Brain microvascular endothelial cell (primary cell): ENCODE results near the gene NUP210L.
"Not testable (repeated sequence)": the region's sequence is repeated elsewhere in the genome, so short reads cannot be mapped to it uniquely, and the experiment has no call there.

Experiments used
- DNase-seq: peaks from one replicate; pipeline ENCODE4 v3.0.0-alpha.2; 2020
- H3K27ac ChIP-seq: fragments of 250-450 bp; sonication (Bioruptor Pico); 2 replicates; pipeline ENCODE4 v1.5.1; 2020; ENCODE audit warnings: mild to moderate bottlenecking, moderate library complexity
- H3K27me3 ChIP-seq: fragments of 250-450 bp; sonication (Bioruptor Pico); replicated peaks from 2 replicates; pipeline ENCODE4 v1.5.1; 2020; ENCODE audit warnings: mild to moderate bottlenecking
- H3K36me3 ChIP-seq: fragments of 250-450 bp; sonication (Bioruptor Pico); replicated peaks from 2 replicates; pipeline ENCODE4 v1.5.1; 2020; ENCODE audit warnings: mild to moderate bottlenecking
- H3K4me3 ChIP-seq: 2 replicates; pipeline ENCODE4 v1.5.1; 2011; ENCODE audit warnings: low read depth, mild to moderate bottlenecking, control low read depth, low read length, moderate library complexity
- in situ Hi-C: cut with HindIII; loops from 2 replicates; pipeline ENCODE4 v1.10.0; 2017; ENCODE audit warnings: low sequenced_read_pairs, low pct_ligation_motif_present
- TF ChIP-seq, protein P1 (sequence below): IDR thresholded peaks from 2 replicates; pipeline ENCODE4 v1.5.1; 2011; ENCODE audit warnings: low read depth, mild to moderate bottlenecking, moderate library complexity, low read length, control low read depth, inconsistent platforms; ENCODE audit errors: missing control alignments

The NUP210L gene

DNA sequence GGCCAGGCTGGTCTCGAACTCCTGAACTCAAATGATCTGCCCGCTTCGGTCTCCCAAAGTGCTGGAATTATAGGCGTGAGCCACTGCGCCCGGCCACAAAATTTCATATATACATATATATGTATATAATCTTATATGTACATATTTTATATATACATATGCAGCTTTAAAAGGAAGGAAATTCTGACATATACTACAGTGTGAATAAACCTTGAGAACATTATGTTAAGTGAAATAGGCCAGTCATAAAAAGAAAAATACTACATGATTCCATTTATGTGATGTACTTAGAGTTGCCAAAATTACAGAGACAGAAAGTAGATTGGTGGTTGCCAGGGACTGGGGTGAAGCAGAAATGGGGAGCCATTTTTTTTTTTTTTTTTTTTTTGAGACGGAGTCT, 63.2 kb downstream of the NUP210L start:
- TF ChIP-seq, protein P1, sequence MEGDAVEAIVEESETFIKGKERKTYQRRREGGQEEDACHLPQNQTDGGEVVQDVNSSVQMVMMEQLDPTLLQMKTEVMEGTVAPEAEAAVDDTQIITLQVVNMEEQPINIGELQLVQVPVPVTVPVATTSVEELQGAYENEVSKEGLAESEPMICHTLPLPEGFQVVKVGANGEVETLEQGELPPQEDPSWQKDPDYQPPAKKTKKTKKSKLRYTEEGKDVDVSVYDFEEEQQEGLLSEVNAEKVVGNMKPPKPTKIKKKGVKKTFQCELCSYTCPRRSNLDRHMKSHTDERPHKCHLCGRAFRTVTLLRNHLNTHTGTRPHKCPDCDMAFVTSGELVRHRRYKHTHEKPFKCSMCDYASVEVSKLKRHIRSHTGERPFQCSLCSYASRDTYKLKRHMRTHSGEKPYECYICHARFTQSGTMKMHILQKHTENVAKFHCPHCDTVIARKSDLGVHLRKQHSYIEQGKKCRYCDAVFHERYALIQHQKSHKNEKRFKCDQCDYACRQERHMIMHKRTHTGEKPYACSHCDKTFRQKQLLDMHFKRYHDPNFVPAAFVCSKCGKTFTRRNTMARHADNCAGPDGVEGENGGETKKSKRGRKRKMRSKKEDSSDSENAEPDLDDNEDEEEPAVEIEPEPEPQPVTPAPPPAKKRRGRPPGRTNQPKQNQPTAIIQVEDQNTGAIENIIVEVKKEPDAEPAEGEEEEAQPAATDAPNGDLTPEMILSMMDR: no peak
- DNase-seq: no peak
- in situ Hi-C loops: no loop called here
- Histone ChIP-seq H3K4me3 (no peak overlapping the region), H3K27me3 (no peaks in the 10 kb centered on the region), H3K36me3 (no peaks in the 10 kb centered on the region), H3K27ac (no peak overlapping the region)

DNA sequence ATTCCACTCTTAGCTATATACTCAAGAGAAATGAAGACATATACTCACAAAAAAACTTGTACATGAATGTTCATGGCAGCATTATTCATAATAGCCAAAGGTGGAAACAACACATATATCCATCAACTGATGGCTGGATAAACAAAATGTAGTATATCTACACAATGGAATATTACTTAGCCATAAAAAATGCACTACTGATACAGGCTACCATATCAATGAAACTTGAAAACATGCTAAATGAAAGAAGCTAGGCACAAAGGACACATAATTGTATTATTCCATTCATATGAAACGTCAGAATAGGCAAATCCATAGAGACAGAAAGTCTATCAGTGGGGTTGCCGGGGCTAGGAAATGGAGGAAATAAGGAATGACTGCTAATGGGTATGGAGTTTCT, 67.3 kb downstream of the NUP210L start:
- in situ Hi-C loops: no loop called here
- H3K4me3 ChIP-seq: no peak overlapping the region
- TF ChIP-seq, protein P1: no peak
- H3K36me3 ChIP-seq: no peaks in the 10 kb centered on the region
- no peak overlapping the region for H3K27ac ChIP-seq
- no peaks in the 10 kb centered on the region for H3K27me3 ChIP-seq
- no peak for DNase-seq

DNA sequence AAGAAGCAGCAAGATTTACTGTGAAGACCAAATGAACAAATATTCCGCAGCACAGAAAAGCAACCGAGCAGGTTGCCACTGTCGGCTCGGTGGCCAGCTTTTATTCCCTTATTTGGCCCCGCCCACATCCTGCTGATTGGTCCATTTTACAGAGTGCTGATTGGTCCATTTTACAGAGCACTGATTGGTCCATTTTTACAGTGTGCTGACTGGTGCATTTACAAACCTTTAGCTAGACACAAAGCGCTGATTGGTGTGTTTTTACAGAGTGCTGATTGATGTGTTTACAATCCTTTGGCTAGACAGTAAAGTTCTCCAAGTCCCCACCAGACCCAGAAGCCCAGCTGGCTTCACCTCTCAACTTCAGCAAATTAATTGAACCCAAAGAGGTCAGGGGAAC, 71.8 kb downstream of the NUP210L start:
- H3K36me3 ChIP-seq, H3K27ac ChIP-seq, in situ Hi-C loops, H3K27me3 ChIP-seq, DNase-seq, H3K4me3 ChIP-seq: not testable (repeated sequence)

DNA sequence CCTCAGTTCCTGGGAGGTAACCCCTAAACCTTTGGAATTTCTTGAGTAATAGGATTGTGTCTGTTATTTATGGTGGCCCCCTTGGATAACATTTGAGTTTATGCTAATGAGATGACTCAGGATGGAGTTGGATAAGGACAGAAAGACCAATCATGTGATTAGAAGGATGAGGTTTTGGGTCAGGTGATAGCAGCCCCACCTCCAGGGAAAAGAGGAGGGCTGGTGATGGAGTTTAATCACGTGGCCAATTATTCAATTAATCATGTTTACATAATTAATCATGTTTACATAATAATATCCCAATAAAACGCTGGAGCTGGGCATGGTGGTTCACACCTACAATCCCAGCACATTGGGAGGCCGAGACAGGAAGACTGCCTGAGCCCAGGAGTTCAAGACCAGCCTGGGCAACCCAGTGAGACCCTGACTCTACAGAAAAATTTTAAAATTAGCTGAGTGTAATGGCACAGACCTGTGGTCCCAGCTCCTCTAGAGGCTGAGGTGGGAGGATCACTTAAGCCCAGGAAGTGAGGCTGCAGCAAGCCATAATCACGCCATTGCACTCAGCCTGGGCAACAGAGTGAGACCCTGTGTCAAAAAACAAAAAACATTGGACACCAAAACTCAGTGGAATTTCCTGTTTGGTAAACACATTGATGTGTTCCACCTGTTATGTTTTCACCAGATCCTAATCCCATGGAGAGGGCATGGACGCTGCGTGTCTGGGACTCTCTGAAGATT, 73.3 kb downstream of the NUP210L start:
- Histone ChIP-seq H3K27me3 (no peaks in the 10 kb centered on the region), H3K27ac (no peak overlapping the region), H3K36me3 (no peaks in the 10 kb centered on the region), H3K4me3 (no peak overlapping the region)
- DNase-seq: no peak
- TF ChIP-seq, protein P1: no peak
- in situ Hi-C loops: no loop called here

DNA sequence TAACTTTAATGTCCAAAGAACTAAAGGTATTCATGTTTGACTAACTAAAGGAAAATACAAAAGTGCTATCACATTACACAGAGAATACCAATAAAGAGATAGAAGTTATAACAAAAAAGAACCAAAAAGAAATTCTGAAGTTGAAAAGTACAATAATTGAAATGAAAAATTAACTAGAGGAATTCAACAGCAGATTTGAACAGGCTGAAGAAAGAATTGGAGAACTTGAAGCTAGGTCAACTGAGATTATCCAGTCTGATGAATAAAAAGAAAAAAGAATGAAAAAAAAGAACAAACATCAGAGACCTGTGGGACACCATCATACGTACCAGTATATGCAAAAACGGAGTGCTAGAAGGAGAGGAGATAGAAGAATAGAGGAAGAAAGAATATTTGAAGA, 78.5 kb downstream of the NUP210L start:
- Histone ChIP-seq H3K27ac (no peak overlapping the region), H3K4me3 (no peak overlapping the region), H3K27me3 (no peaks in the 10 kb centered on the region), H3K36me3 (no peaks in the 10 kb centered on the region)
- DNase-seq: no peak
- TF ChIP-seq, protein P1: no peak
- in situ Hi-C loops: no loop called here

DNA sequence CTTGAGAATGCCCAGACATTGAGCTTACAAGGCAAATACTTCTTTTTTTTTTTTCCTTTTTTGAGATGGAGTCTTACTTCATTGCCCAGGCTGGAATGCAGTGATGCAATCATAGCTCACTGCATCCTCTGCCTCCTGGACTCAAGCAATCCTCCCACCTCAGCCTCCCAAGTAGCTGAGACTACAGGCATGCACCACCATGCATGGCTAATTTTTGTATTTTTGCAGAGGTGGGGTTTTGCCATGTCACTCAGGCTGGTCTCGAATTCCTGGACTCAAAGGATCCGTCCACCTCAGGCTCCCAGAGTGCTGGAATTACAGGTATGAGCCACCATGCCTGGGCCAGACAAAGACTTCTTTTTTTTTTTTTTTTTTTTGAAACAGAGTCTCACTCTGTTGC, 79.1 kb downstream of the NUP210L start:
- in situ Hi-C loops: no loop called here
- H3K4me3 ChIP-seq: no peak overlapping the region
- no peaks in the 10 kb centered on the region for H3K27me3 ChIP-seq
- H3K27ac ChIP-seq: no peak overlapping the region
- H3K36me3 ChIP-seq: no peaks in the 10 kb centered on the region
- no peak for DNase-seq
- TF ChIP-seq, protein P1: no peak
